ENCODE data around the gene PGD. TPM values are rescaled to one million over a fixed set of nuclear protein-coding genes. Genes with fewer than 3 reads are reported as not detected.
A peak's percentile ranks its signal among the peaks of the same experiment; 100 is the strongest.

Gene PGD
- total and polyA plus RNA-seq, 2 of the 13 experiments (the other 11 are each of a cell fraction or from before 2014, with no cell fraction given) = 64.8 to 210 TPM

GRCh38 chr1:10398734-10399443, at the start of gene PGD (continued):
- peak; percentile 78 for TF ChIP-seq ZBED4 (CRISPR knock-in tag; IDR thresholded peaks at IDR 0.05; ENCODE audit: borderline replicate concordance)
- no peak for TF ChIP-seq KLF13 (CRISPR knock-in tag; IDR thresholded peaks at IDR 0.05)
- TF ChIP-seq GTF3A (CRISPR knock-in tag; conservative IDR thresholded peaks at IDR 0.05) = peak; percentile 97
- no peak for TF ChIP-seq ZNF317 (CRISPR knock-in tag; IDR thresholded peaks at IDR 0.05)
- no peak; the same call in 1 of the 2 replicates for TF ChIP-seq FOXK1 (CRISPR knock-in tag; IDR thresholded peaks at IDR 0.05; ENCODE audit: borderline replicate concordance, low read depth)
- peak; percentile 52; the same call in 1 of the 2 replicates for TF ChIP-seq REL (CRISPR knock-in tag; conservative IDR thresholded peaks at IDR 0.05)
- 0 out of 2 replicates have a peak, but pooled peaks have one; percentile 45 for TF ChIP-seq FUBP1 (CRISPR knock-in tag; IDR thresholded peaks at IDR 0.05; ENCODE audit: borderline replicate concordance)
- TF ChIP-seq DNMT3B (CRISPR knock-in tag; conservative IDR thresholded peaks at IDR 0.05) = 0 out of 2 replicates have a peak, but pooled peaks have one; percentile 11
- no peak for TF ChIP-seq MAFK (conservative IDR thresholded peaks at IDR 0.05 in 1 of 2, IDR thresholded peaks at IDR 0.05 in 1 of 2; ENCODE audit: low read length in 2 of 2)
- no peak for TF ChIP-seq ZFP37 (CRISPR knock-in tag; IDR thresholded peaks at IDR 0.05; ENCODE audit: borderline replicate concordance)
- peak; percentile 49 for TF ChIP-seq ARID2 (CRISPR knock-in tag; IDR thresholded peaks at IDR 0.05; ENCODE audit: borderline replicate concordance)
- TF ChIP-seq ZNF12 (CRISPR knock-in tag; IDR thresholded peaks at IDR 0.05) = peak; percentile 69
- peak; percentile 58; the same call in 1 of the 2 replicates for TF ChIP-seq ZNF605 (CRISPR knock-in tag; IDR thresholded peaks at IDR 0.05)
- peak; percentile 83; the same call in 1 of the 2 replicates for TF ChIP-seq TFAP4 (IDR thresholded peaks at IDR 0.05; ENCODE audit: borderline replicate concordance, low read depth)
- 0 out of 2 replicates have a peak, but pooled peaks have one; percentile 4 for TF ChIP-seq ARID3A (IDR thresholded peaks at IDR 0.05; ENCODE audit: low read depth, low read length)
- no peak; the same call in 1 of the 2 replicates for TF ChIP-seq ZNF749 (CRISPR knock-in tag; IDR thresholded peaks at IDR 0.05; ENCODE audit: borderline replicate concordance)
- peak; percentile 85 for TF ChIP-seq ZBTB43 (CRISPR knock-in tag; conservative IDR thresholded peaks at IDR 0.05)
- TF ChIP-seq ZBTB42 (CRISPR knock-in tag; IDR thresholded peaks at IDR 0.05) = no peak; the same call in 1 of the 2 replicates
- TF ChIP-seq NR2F2 (IDR thresholded peaks at IDR 0.05; ENCODE audit: borderline replicate concordance, low read depth) = no peak
